ENCODE data around the gene CRISP2.

- TF ChIP-seq, protein P1, sequence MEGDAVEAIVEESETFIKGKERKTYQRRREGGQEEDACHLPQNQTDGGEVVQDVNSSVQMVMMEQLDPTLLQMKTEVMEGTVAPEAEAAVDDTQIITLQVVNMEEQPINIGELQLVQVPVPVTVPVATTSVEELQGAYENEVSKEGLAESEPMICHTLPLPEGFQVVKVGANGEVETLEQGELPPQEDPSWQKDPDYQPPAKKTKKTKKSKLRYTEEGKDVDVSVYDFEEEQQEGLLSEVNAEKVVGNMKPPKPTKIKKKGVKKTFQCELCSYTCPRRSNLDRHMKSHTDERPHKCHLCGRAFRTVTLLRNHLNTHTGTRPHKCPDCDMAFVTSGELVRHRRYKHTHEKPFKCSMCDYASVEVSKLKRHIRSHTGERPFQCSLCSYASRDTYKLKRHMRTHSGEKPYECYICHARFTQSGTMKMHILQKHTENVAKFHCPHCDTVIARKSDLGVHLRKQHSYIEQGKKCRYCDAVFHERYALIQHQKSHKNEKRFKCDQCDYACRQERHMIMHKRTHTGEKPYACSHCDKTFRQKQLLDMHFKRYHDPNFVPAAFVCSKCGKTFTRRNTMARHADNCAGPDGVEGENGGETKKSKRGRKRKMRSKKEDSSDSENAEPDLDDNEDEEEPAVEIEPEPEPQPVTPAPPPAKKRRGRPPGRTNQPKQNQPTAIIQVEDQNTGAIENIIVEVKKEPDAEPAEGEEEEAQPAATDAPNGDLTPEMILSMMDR (IDR thresholded peaks at IDR 0.05): no peak
- TF ChIP-seq EZH2 (IDR thresholded peaks at IDR 0.05) (no peak), EZH2phosphoT487 (IDR thresholded peaks at IDR 0.05) (no peak)
These were observed 20.3 kb upstream of the CRISP2 start for GRCh38 chr6:49733680-49734079.

Measured in neural progenitor cell (in vitro differentiated cells).